Cardiac muscle cell (in vitro differentiated cells and primary cell): ENCODE measurements around the gene AUTS2. TPM values are rescaled to one million over a fixed set of nuclear protein-coding genes. Genes with fewer than 3 reads are reported as not detected.

Experiments
- DNase-seq, 2 donors: peaks; one replicate each; pipeline versions ENCODE4 v3.0.0 to v3.0.0-alpha.2; 2010 to 2017; ENCODE audit warnings: low read depth in 1 of 2, low spot score in 1 of 2
- H3K27ac ChIP-seq: fragments of 200-600 bp; sonication (generic); 2 replicates; pipeline ENCODE4 v1.5.1; 2016
- H3K27me3 ChIP-seq: fragments of 200-600 bp; sonication (generic); 2 replicates; pipeline ENCODE4 v1.6.0; 2016; ENCODE audit warnings: control low read depth
- H3K36me3 ChIP-seq: fragments of 200-600 bp; sonication (generic); 2 replicates; pipeline ENCODE4 v1.5.1; 2016; ENCODE audit warnings: control low read depth
- H3K4me1 ChIP-seq: fragments of 200-600 bp; sonication (generic); 2 replicates; pipeline ENCODE4 v1.8.1; 2017; ENCODE audit warnings: low read depth, mild to moderate bottlenecking, mixed run types
- H3K4me3 ChIP-seq: fragments of 200-600 bp; sonication (generic); 2 replicates; pipeline ENCODE4 v1.5.1; 2016; ENCODE audit warnings: mild to moderate bottlenecking
- H3K9me3 ChIP-seq: fragments of 200-600 bp; sonication (generic); 2 replicates; pipeline ENCODE4 v1.5.1; 2017; ENCODE audit warnings: low read depth, mild to moderate bottlenecking, control low read depth
- CTCF ChIP-seq: IDR thresholded peaks from 2 replicates; pipeline ENCODE4 v1.5.1; 2012; ENCODE audit warnings: low read depth, mild to moderate bottlenecking, low read length
- polyA plus RNA-seq: library from polyadenylated mRNA; unstranded; fragments of >200 nt; fragmentation: Nextera tagmentation; extraction: Ambion mirVana; gene quantifications from 2 replicates; pipeline ENCODE4 v1.2.1, GENCODE V29; 2016
- total RNA-seq: library from RNA; depleted of rRNA; stranded (reverse); fragments of >200 nt; gene quantifications from 2 replicates; pipeline ENCODE4 v1.2.3, GENCODE V29; 2016

AUTS2 gene
- total and polyA plus RNA-seq, 2 experiments from 2014 or later, result 41.0 to 45.5 TPM

GRCh38 chr7:69953136-69954067, 355.1 kb downstream of the AUTS2 start:
- Histone ChIP-seq H3K9me3 (no peaks in the 10 kb centered on the region), H3K36me3 (no peaks in the 10 kb centered on the region), H3K27me3 (no peaks in the 10 kb centered on the region), H3K27ac (no peak overlapping the region), H3K4me1 (peaks cover 55% of the 10 kb centered on the region), H3K4me3 (no peak overlapping the region)
- DNase-seq, result no peak
- no peak for TF ChIP-seq CTCF

- H3K27ac ChIP-seq, result no peak overlapping the region
- peaks cover 51% of the 10 kb centered on the region for H3K4me1 ChIP-seq
- no peaks in the 10 kb centered on the region for H3K27me3 ChIP-seq
- H3K4me3 ChIP-seq, result no peak overlapping the region
- DNase-seq, result no peak
- no peaks in the 10 kb centered on the region for H3K36me3 ChIP-seq
- H3K9me3 ChIP-seq, result no peaks in the 10 kb centered on the region
- TF ChIP-seq CTCF, result no peak
Observed at GRCh38 chr7:69956541-69956940, 358.3 kb downstream of the AUTS2 start.

GRCh38 chr7:69957661-69958060, 359.4 kb downstream of the AUTS2 start:
- no peak for DNase-seq
- Histone ChIP-seq H3K27ac (no peak overlapping the region), H3K36me3 (no peaks in the 10 kb centered on the region), H3K4me1 (peaks cover 54% of the 10 kb centered on the region), H3K27me3 (no peaks in the 10 kb centered on the region), H3K4me3 (no peak overlapping the region), H3K9me3 (no peaks in the 10 kb centered on the region)
- TF ChIP-seq CTCF, result no peak

- H3K36me3 ChIP-seq, result no peaks in the 10 kb centered on the region
- H3K4me1 ChIP-seq, result peaks cover 52% of the 10 kb centered on the region
- no peak for TF ChIP-seq CTCF
- H3K4me3 ChIP-seq, result no peak overlapping the region
- no peak overlapping the region for H3K27ac ChIP-seq
- H3K9me3 ChIP-seq, result no peaks in the 10 kb centered on the region
- no peak for DNase-seq
- no peaks in the 10 kb centered on the region for H3K27me3 ChIP-seq
Observed at GRCh38 chr7:69959789-69960499, 361.7 kb downstream of the AUTS2 start.

- Histone ChIP-seq H3K4me3 (no peak overlapping the region), H3K27me3 (no peaks in the 10 kb centered on the region), H3K27ac (peak overlapping the region; percentile 90), H3K36me3 (no peaks in the 10 kb centered on the region), H3K4me1 (peaks cover 64% of the 10 kb centered on the region), H3K9me3 (no peaks in the 10 kb centered on the region)
- DNase-seq, result no peak
- TF ChIP-seq CTCF, result no peak
Observed at GRCh38 chr7:69961436-69961835, 363.2 kb downstream of the AUTS2 start.
